ENCODE results near the gene PLA2G2C. TPM values are rescaled to one million over a fixed set of nuclear protein-coding genes. Genes with fewer than 3 reads are reported as not detected.

Gene PLA2G2C
- total RNA-seq, 4 donors from 2014 or later, result 0.33 to 0.42 (median 0.40) TPM; not detected in 1

DNA sequence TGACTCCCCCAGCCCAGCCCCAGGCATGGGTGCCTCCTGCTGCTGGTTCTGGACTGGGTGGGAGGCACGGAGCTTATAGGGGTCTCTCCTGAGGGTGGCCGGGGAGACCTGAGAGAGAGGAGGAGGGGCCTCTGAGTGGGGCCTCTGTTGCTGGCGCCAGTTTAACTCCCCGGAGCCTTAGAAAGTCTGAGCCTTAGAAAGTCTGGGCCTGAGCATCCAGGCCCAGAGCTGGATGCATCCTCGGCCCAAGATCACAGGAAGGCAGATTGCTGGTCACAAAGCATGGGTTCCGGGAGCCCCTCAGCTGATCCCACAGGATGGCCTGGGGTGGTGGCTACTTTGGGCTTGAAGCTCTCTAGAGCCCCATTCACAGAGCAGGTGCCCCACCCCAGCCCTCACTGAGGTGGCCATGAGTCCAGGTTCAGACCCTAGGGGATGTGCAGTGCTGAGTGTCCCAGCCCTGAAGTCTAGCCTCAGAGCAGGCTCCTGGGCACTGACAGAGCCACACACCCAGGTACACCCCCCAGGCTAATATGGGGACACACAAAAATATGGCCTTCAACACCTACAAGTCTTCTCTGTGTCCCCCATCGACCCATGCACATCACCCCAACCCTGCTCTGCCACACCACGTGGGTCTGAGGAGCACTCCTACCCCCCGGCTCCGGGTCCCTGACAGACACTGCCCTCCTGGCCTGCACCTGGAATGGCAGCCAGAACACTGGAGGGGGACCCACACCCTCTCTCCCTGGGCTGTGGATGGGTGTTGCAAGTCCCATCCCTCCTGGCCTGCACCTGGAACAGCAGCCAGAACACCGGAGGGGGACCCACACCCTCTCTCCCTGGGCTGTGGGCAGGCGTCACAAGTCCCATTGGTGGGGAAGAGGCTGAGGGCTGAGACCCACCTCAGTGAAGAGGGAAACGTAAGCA, 37.5 kb downstream of the PLA2G2C start:
- Histone ChIP-seq H3K36me3 (no peaks in the 10 kb centered on the region), H3K27ac (replicated peaks in 1 of 4) (no peak overlapping the region), H3K4me1 (peaks cover 13 to 17% (median 16%) of the 10 kb centered on the region in 4 donors), H3K4me3 (no peak overlapping the region), H3K27me3 (peaks cover 0 to 6% (median 0%) of the 10 kb centered on the region in 4 donors), H3K9me3 (no peaks in the 10 kb centered on the region)
- WGBS, result 71% methylated on average over 4 of the region's 13 CpGs
- intact Hi-C loops (cut with DNase I), result no loop called here
- TF ChIP-seq POLR2A (IDR thresholded peaks at IDR 0.05; ENCODE audit: low read depth), result no peak
- DNase-seq (ENCODE audit: extremely low spot score), result no peak

DNA sequence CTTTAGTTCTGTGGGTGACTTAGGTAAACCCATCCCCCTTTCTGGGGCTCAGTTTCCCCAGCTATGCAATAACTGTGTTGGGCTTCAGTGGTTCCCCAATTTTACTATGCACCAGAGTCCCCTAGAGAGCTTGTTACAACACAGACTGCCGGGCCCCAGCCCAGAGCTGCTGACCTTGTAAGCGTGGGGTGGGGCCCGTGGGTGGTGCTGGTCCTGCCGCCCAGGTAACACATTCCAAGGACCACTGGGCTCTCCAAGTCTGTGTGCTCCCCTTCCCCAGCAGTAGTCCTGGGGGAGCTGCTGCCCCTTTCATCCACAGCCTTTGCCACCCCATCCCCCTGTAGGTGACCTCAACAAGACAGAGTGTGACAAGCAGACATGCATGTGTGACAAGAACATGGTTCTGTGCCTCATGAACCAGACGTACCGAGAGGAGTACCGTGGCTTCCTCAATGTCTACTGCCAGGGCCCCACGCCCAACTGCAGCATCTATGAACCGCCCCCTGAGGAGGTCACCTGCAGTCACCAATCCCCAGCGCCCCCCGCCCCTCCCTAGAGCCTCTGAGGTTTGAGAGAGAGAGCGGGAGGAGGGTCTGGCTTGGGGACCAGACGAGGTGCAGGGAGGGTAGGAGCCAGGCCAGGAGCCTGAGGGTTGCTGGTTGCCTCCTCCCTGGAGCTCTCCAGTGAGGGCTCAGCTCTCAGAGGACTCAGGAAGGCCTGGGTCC, 38.3 kb downstream of the PLA2G2C start:
- 78% methylated on average over 12 of the region's 13 CpGs for WGBS
- intact Hi-C loops (cut with DNase I), result no loop called here
- no peak for DNase-seq (ENCODE audit: extremely low spot score)
- H3K36me3 ChIP-seq, result no peaks in the 10 kb centered on the region
- no peak overlapping the region for H3K27ac ChIP-seq (replicated peaks in 1 of 4)
- peaks cover 12 to 15% (median 14%) of the 10 kb centered on the region in 4 donors for H3K4me1 ChIP-seq
- no peaks in the 10 kb centered on the region for H3K9me3 ChIP-seq
- peaks cover 0 to 13% (median 0%) of the 10 kb centered on the region in 4 donors for H3K27me3 ChIP-seq
- TF ChIP-seq EP300 (IDR thresholded peaks at IDR 0.05) (no peak), POLR2A (IDR thresholded peaks at IDR 0.05; ENCODE audit: low read depth) (no peak), CTCF (IDR thresholded peaks at IDR 0.05) (no peak), POLR2AphosphoS5 (IDR thresholded peaks at IDR 0.05) (no peak)
- no peak overlapping the region for H3K4me3 ChIP-seq

GRCh38 chr1:20143734-20144565, 42.4 kb downstream of the PLA2G2C start:
- H3K9me3 ChIP-seq, result no peaks in the 10 kb centered on the region
- no peaks in the 10 kb centered on the region for H3K36me3 ChIP-seq
- H3K4me3 ChIP-seq, result no peak overlapping the region
- intact Hi-C loops (cut with DNase I), result no loop called here
- no peaks in the 10 kb centered on the region for H3K4me1 ChIP-seq
- no peak overlapping the region for H3K27ac ChIP-seq (replicated peaks in 1 of 4)
- TF ChIP-seq EP300 (IDR thresholded peaks at IDR 0.05) (no peak), POLR2A (IDR thresholded peaks at IDR 0.05; ENCODE audit: low read depth) (no peak), POLR2AphosphoS5 (IDR thresholded peaks at IDR 0.05) (no peak), CTCF (IDR thresholded peaks at IDR 0.05) (no peak)
- WGBS, result 71% methylated on average over 12 of the region's 13 CpGs
- peaks cover 0 to 40% (median 0%) of the 10 kb centered on the region in 4 donors for H3K27me3 ChIP-seq
- DNase-seq (ENCODE audit: extremely low spot score), result no peak

GRCh38 chr1:20143318-20143717, 43.0 kb downstream of the PLA2G2C start:
- WGBS, result 67% methylated on average over 2 of the region's 8 CpGs
- Histone ChIP-seq H3K4me1 (no peaks in the 10 kb centered on the region), H3K4me3 (no peak overlapping the region), H3K9me3 (no peaks in the 10 kb centered on the region), H3K36me3 (no peaks in the 10 kb centered on the region), H3K27ac (replicated peaks in 1 of 4) (no peak overlapping the region), H3K27me3 (peaks cover 0 to 45% (median 0%) of the 10 kb centered on the region in 4 donors)
- TF ChIP-seq EP300 (IDR thresholded peaks at IDR 0.05) (no peak), POLR2A (IDR thresholded peaks at IDR 0.05; ENCODE audit: low read depth) (no peak), CTCF (IDR thresholded peaks at IDR 0.05) (no peak), POLR2AphosphoS5 (IDR thresholded peaks at IDR 0.05) (no peak)
- intact Hi-C loops (cut with DNase I), result no loop called here
- DNase-seq (ENCODE audit: extremely low spot score), result no peak
